ENCODE results near the gene CIZ1.
A peak's percentile ranks its signal among the peaks of the same experiment; 100 is the strongest.

CIZ1 gene

DNA sequence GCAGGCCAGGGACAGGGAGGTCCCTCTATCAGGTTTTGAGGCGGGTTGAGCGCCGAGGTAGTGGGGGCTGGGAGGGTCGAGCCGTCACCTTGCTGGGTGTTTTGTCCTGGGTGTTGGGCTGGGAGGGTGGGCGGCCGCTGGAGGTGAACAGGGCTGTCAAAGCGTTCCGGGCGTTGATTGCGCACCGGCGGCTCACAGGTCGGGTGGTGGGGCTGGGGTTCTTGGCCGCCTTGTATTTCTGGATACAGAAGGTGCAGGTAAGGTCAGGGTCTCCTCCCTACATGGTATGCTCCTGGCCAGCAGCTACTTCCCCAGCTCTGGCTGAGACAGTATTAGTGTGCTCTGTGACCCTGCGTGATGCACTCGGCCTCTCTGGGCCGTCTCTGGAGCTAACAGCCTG, 25.2 kb downstream of the CIZ1 start:
- DNase-seq: no peak
- H3K4me3 Mint-ChIP-seq: no peak overlapping the region
- CTCF ChIA-PET: no interaction called here
- no peak overlapping the region for H3K27ac Mint-ChIP-seq
- peaks cover 41% of the 10 kb centered on the region for H3K36me3 Mint-ChIP-seq
- H3K27me3 Mint-ChIP-seq: no peaks in the 10 kb centered on the region
- peaks cover 12% of the 10 kb centered on the region for H3K4me1 Mint-ChIP-seq
- no peaks in the 10 kb centered on the region for H3K9me3 Mint-ChIP-seq

DNA sequence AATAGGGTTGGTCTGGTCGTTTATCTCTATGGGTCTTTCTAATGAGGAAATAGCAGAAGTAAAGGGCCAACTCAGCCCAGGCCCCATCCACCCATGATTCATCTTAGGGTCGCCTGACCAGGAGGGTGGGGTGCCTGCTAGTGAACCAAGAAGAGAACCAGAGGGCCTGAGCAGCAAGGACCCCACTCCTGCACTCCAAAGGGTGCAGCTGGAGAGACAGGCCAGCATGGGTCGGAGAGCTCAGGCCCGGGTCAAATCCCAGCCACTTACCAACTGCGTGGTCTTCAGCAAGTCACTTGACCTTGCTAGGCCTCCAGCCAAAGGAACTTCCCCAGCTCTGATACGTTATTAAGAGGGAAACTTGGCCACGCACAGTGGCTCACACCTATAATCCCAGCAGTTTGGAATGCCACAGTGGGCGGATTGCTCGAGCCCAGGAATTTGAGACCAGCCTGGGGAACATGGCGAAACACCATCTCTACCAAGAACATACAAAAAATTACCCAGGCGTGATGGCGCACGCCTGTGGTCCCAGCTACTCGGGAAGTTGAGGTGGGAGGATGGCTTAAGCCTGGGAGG, 27.0 kb downstream of the CIZ1 start:
- Mint-ChIP-seq H3K9me3 (no peaks in the 10 kb centered on the region), H3K36me3 (peaks cover 37% of the 10 kb centered on the region), H3K4me3 (no peak overlapping the region), H3K4me1 (peaks cover 18% of the 10 kb centered on the region), H3K27ac (no peak overlapping the region), H3K27me3 (no peaks in the 10 kb centered on the region)
- no peak for DNase-seq
- CTCF ChIA-PET: interaction anchor here (0.7 kb wide), 1 partner anchor 40 kb away, joined by 3 read pairs; no protein-coding TSS in a partner anchor

DNA sequence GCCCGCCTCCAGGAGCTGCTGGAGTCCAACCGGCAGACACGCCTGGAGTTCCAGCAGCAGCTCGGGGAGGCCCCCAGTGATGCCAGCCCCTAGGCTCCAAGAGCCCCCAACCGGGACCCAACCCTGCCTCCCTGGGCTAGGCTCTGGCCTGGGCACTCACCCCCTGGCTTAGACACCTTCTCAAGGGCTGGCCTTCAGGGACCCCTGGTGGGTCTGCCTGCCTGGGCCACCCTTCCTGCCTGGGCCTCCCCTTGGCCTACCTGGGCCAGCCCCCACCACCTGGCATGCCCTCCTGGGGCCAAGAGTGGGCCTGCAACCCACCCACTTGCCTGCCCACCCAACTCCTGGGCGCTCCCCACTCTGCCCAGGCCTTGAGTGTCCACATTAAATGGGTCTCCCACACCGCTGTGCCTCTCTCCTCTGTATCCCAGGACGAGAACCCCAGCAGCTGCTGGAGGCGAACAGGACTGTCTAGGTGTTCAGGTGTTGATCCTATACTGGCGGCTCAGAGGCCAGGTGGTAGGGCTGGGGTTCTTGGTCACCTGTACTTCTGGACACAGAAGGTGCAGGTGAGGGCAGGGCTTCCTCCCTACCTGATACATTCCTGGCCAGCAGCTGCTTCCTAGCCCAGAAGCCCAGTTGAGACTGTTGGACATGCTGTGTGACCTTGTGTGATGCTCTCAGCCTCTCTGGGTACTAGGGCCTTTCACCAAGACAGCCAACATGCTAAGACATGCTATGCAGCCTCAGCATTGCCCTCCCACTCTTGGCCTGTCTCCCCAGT, 27.7 kb downstream of the CIZ1 start:
- peaks cover 32% of the 10 kb centered on the region for H3K36me3 Mint-ChIP-seq
- CTCF ChIA-PET: no interaction called here
- no peak overlapping the region for H3K4me3 Mint-ChIP-seq
- no peak overlapping the region for H3K27ac Mint-ChIP-seq
- no peak for DNase-seq
- H3K9me3 Mint-ChIP-seq: no peaks in the 10 kb centered on the region
- no peaks in the 10 kb centered on the region for H3K27me3 Mint-ChIP-seq
- H3K4me1 Mint-ChIP-seq: peaks cover 24% of the 10 kb centered on the region

DNA sequence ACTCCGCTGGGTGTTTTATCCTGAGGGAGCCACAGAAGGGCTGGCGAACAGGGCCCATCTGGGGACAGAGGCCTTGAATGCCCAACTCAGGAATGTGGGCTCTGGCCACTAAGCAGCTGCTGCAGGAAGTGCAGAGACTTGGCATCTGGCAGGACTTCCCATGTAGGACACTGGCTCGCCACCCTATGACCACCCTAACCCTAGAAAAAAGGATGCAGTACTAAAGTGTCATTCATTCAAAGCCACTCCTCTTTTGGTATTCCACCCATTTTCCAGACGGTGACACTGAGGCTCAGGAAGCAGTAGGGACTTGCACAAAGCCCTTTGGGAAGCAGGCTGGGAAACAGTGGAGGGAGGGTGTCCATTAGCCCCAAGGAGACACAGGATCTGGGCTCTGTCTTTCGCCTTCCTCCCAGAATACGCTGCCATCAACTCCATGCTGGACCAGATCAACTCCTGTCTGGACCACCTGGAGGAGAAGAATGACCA, 28.3 kb downstream of the CIZ1 start:
- H3K27ac Mint-ChIP-seq: no peak overlapping the region
- no peaks in the 10 kb centered on the region for H3K9me3 Mint-ChIP-seq
- H3K27me3 Mint-ChIP-seq: no peaks in the 10 kb centered on the region
- no peak for DNase-seq
- H3K4me1 Mint-ChIP-seq: peaks cover 24% of the 10 kb centered on the region
- CTCF ChIA-PET: no interaction called here
- peaks cover 28% of the 10 kb centered on the region for H3K36me3 Mint-ChIP-seq
- H3K4me3 Mint-ChIP-seq: no peak overlapping the region

DNA sequence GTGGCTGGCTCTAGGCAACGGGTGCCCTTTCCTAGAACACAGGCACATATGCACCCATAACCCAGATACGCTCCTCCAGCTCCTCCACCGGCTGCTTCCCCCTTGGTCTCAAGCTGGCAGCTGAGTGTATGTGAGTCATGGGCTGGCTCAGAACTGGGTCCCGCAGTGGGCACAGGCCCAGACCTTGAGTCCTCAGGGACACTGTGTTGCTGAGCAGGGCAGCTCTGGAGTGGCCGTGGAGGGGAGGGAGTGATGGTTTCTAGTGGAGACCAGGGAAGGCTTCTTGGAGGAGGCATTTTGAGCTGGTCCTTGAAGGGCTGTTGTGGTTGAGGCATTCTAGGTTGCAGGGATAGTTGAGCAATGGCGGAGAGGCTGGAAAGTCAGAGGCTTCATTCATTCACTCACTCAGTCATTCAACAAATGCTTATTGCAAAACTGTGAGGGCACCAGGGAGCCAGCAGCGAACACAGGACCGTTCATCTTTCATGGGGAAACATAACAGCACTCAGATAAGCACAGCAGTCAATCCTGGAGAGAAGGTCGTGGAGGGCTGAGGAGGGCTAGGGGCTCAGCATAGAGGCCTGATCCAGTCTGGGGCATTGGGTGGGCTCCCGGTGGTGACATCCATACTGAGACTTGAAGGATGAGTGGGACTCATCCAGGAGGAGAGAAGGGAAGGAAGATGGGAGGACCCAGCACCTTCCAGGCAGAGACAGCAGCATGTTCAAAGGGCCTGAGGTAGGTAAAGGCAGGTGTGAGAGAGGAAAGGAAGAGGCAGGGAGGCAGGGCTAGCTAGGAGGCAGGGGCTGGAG, 29.0 kb downstream of the CIZ1 start:
- CTCF ChIA-PET: interaction anchor here (0.6 to 1.6 kb wide), 2 partner anchors 36 to 179 kb away, joined by 3 read pairs; no protein-coding TSS in a partner anchor
- Mint-ChIP-seq H3K9me3 (no peaks in the 10 kb centered on the region), H3K4me3 (peak overlapping the region; percentile 78), H3K27me3 (no peaks in the 10 kb centered on the region), H3K4me1 (peaks cover 24% of the 10 kb centered on the region), H3K27ac (no peak overlapping the region), H3K36me3 (peaks cover 25% of the 10 kb centered on the region)
- no peak for DNase-seq

DNA sequence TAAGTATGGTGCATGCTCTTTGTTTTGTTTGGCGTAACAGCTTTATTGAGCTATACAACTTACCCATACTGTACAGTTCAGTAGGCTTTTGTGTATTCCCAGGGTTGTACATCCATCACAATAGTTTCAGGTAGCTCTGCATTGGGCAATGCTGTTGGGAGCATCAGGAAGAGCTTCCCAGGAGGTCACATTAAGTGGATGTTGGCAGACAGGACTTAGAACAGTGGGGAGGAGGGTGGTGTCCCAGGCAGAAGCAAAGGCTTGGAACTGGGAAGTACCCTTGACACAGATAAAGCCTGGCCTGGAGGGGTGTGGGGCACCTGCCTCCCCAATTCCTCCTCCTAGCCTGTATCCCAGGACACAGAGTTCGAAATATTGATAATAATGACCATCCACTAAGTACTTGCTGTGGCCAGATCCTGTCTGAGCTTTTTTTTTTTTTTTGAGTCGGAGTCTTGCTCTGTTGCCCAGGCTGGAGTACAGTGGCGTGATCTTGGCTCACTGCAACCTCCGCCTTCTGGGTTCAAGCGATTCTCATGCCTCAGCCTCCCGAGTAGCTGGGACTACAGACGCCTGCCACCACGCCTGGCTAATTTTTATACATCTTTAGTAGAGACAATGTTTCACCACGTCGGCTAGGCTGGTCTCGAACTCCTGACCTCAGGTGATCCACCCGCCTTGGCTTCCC, 30.0 kb downstream of the CIZ1 start:
- Mint-ChIP-seq H3K9me3 (no peaks in the 10 kb centered on the region), H3K27ac (peak overlapping the region; percentile 93), H3K4me1 (peaks cover 24% of the 10 kb centered on the region), H3K36me3 (peaks cover 22% of the 10 kb centered on the region), H3K27me3 (no peaks in the 10 kb centered on the region), H3K4me3 (peak overlapping the region; percentile 78)
- DNase-seq: no peak
- CTCF ChIA-PET: interaction anchor here (0.5 to 1.7 kb wide), 3 partner anchors 29 to 223 kb away, joined by 3 to 5 read pairs (median 3); partner anchors contain the start of gene CIZ1

DNA sequence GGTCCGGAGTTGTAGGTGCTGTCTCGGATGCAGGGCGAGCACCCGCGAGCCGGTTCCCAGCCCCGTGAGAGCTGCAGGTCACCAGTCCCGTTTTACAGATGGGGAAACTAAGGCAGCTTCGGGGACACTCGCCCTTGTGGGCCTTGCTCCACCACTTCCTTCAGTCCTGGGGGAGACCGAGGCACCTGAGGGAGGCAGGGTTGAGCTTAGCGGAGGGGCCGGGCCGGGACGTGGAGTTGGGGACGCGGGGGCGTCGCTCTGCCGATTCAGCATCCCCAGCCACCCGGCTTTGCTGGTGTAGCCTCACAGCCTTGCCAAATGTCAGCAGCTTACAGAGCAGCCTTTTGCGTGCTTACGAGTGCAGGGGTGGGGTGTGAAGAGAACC, 30.8 kb downstream of the CIZ1 start:
- Mint-ChIP-seq H3K27me3 (peaks cover 1% of the 10 kb centered on the region), H3K4me1 (peaks cover 24% of the 10 kb centered on the region), H3K9me3 (no peaks in the 10 kb centered on the region), H3K36me3 (peaks cover 19% of the 10 kb centered on the region), H3K27ac (peak overlapping the region; percentile 93), H3K4me3 (peak overlapping the region; percentile 78)
- DNase-seq: peak; percentile 48
- CTCF ChIA-PET: interaction anchor here (0.6 to 1.7 kb wide), 3 partner anchors 30 to 181 kb away, joined by 3 to 5 read pairs (median 3); partner anchors contain the start of gene CIZ1

DNA sequence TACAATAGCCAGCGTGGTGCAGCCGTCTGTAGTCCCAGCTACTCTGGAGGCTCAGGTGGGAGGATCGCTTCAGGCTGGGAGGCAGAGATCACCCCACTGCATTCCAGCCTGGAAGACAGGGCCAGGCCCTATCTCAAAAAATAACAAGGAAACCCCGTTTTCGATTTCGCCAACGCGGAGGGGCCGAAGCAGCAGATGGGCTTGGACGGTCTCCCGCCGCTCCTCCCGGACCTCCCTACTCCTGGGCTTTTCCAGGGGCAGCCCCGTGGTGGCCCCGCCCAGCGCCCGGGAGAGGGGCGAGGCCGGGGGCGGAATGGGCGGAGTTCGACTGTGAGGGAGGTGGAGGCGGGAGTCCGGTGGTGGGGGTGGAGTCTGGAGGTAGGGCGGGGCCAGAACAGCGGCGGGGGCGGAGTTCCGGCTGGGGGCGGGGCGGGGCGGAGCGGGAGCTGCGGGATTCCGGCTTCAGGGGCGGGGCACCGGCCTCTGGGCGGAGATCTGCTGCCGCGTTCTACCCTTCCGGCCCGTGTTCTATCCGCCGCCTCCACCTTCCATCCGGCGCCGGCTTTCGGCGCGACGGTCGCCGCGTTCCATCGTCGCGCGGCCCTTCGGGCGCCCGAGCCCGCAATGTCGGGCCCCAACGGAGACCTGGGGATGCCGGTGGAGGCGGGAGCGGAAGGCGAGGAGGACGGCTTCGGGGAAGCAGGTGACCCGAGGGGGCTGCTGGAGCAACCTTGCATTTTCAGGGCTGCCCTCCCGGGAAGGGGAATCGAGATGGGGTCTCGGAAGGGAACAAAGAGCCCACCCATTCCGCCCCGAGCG, 31.4 kb downstream of the CIZ1 start, which contains the start of gene BBLN:
BBLN (plus strand) TSS at position 482 of the 819 bp plus-strand sequence; CDS start at position 625, 143 bp downstream.
- Mint-ChIP-seq H3K4me1 (peaks cover 24% of the 10 kb centered on the region), H3K27me3 (peaks cover 4% of the 10 kb centered on the region), H3K9me3 (no peaks in the 10 kb centered on the region), H3K27ac (peak within 1 kb of the TSS; percentile 93), H3K4me3 (peak within 1 kb of the TSS; percentile 78), H3K36me3 (peaks cover 19% of the 10 kb centered on the region)
- CTCF ChIA-PET: interaction anchor here (0.6 to 1.9 kb wide), 7 partner anchors 10 to 250 kb away, joined by 3 to 5 read pairs (median 4); partner anchors contain the start of gene CIZ1
- peak; percentile 95 for DNase-seq

DNA sequence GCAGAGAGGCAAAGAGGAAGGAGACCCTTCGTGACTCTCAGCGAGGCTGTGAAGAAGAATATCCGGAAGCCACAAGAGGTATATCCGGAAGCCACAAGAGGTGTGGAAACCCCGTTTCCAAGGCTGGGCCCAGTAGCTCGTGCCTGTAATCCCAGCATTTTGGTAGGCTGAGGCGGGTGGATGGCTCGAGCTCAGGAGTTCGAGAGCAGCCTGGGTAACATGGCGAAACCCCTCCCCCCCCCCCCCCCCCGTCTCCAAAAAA, 31.9 kb downstream of the CIZ1 start:
- Mint-ChIP-seq H3K4me1 (peaks cover 24% of the 10 kb centered on the region), H3K4me3 (peak overlapping the region; percentile 78), H3K9me3 (no peaks in the 10 kb centered on the region), H3K27me3 (peaks cover 4% of the 10 kb centered on the region), H3K36me3 (peaks cover 17% of the 10 kb centered on the region), H3K27ac (peak overlapping the region; percentile 93)
- CTCF ChIA-PET: interaction anchor here (0.9 to 1.9 kb wide), 5 partner anchors 9 to 249 kb away, joined by 3 to 4 read pairs (median 4); partner anchors contain the start of gene CIZ1
- DNase-seq: peak; percentile 75

DNA sequence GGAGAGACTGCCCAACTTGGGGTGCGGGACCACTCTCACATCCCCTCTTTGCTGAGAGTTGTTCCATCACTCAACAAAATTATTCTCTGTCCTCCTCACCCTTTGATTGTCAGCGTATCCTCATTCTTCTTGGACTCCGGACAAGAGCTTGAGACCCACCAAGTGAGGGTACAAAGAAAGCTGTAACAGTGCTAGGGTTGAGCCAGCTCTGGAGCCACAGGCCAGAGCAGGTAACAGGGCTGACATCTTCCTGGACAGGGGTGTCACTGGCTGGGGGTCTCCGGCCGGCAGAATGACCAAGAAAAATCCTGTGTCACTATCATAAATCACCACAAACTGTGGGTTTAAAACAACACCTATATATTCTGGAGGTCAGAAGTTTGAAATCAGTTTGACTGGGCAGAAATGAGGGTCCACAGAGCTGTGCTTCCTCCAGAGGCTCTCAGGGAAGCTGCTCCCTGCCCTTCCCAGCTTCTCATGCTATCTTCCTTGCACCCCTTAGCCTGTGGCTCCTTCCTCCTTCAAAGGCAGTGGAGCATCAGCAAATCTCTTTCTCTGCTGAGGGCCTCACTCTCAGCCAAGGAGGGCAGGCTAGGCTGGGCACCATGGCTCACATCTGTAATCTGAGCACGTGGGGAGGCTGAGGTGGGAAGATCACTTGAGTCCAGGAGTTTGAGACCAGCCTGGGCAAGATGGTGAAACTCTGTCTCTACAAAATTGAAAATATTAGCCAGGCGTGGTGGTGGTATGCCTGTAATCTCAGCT, 35.5 kb downstream of the CIZ1 start:
- no peak for DNase-seq
- Mint-ChIP-seq H3K36me3 (no peaks in the 10 kb centered on the region), H3K9me3 (no peaks in the 10 kb centered on the region), H3K4me1 (peaks cover 9% of the 10 kb centered on the region), H3K27me3 (peaks cover 17% of the 10 kb centered on the region), H3K27ac (no peak overlapping the region), H3K4me3 (no peak overlapping the region)
- CTCF ChIA-PET: interaction anchor here (1.4 kb wide), 1 partner anchor 30 kb away, joined by 6 read pairs; no protein-coding TSS in a partner anchor

DNA sequence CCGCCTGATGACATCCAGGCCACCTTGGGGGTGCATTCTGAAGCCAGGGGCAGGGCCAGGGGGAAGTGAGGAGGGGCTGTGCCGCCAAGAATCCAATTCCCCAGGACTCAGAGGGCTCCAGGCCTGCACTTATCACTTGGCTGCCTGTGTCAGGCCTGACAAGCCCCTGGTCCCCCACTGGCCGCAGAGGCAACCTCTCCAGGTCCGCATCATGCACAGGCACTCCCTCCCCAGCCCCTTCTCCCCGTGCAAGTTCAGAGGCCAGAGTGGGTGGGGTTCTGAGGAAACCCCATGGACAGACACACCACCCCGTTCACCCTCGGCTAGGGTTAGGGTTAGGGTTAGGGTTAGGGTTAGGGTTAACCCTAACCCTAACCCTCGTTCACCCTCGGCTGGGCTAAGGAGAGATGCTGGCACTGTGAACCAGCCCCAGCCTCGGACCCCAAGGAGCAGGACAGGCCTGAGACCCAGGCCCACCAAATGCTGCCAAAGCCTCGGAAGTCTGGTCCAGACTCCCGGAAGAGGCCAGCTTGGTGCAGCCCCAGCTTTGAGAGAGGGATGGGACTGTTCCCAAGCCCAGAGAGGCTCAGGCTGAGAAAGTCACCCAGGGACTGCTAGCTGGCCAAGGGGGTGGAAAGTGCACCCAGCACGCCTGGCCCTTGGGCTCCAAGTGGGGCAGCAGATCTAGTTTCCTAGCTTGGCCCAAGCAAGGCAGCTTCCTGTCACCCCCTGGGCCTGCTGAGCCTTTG, 37.3 kb downstream of the CIZ1 start:
- Mint-ChIP-seq H3K9me3 (no peaks in the 10 kb centered on the region), H3K27me3 (peaks cover 29% of the 10 kb centered on the region), H3K36me3 (no peaks in the 10 kb centered on the region), H3K27ac (no peak overlapping the region), H3K4me1 (peaks cover 2% of the 10 kb centered on the region), H3K4me3 (no peak overlapping the region)
- CTCF ChIA-PET: no interaction called here
- no peak for DNase-seq

All from activated naive CD4-positive, alpha-beta T cell treated with anti-CD3 and anti-CD28 coated beads, Interleukin-2, amount 10 ng/mL, durations not matched to agents 7 days and 5 days (primary cell).